AG09309 (cell line): ENCODE data around the gene KIAA0319L.

Source experiments
- DNase-seq: peaks from one replicate; pipeline ENCODE4 v3.0.0-alpha.2; 2010; ENCODE audit warnings: low read depth
- H3K4me3 ChIP-seq: 2 replicates; pipeline ENCODE4 v1.5.1; 2011; ENCODE audit warnings: mild to moderate bottlenecking, low read depth, low read length, moderate library complexity; ENCODE audit not compliant: control insufficient read depth
- CTCF ChIP-seq: IDR thresholded peaks from 2 replicates; pipeline ENCODE4 v1.5.1; 2011; ENCODE audit warnings: mild to moderate bottlenecking, low read depth, low read length, inconsistent platforms; ENCODE audit not compliant: insufficient read depth, control insufficient read depth; ENCODE audit errors: missing control alignments

The KIAA0319L gene

GRCh38 chr1:35599411-35599810 is 42.2 kb upstream of the KIAA0319L start:
- DNase-seq, result no peak
- no peak overlapping the region for H3K4me3 ChIP-seq
- no peak for TF ChIP-seq CTCF

GRCh38 chr1:35598895-35599294 is 41.7 kb upstream of the KIAA0319L start:
- H3K4me3 ChIP-seq, result no peak overlapping the region
- DNase-seq, result no peak
- TF ChIP-seq CTCF, result no peak

GRCh38 chr1:35597870-35598269 is 40.7 kb upstream of the KIAA0319L start:
- no peak overlapping the region for H3K4me3 ChIP-seq
- no peak for DNase-seq
- TF ChIP-seq CTCF, result no peak

GRCh38 chr1:35595684-35596083 is 38.5 kb upstream of the KIAA0319L start:
- DNase-seq, result no peak
- TF ChIP-seq CTCF, result no peak
- no peak overlapping the region for H3K4me3 ChIP-seq

- H3K4me3 ChIP-seq, result no peak overlapping the region
- TF ChIP-seq CTCF, result no peak
Observed at GRCh38 chr1:35594005-35594760, 37.0 kb upstream of the KIAA0319L start.

GRCh38 chr1:35592991-35593769 is 36.0 kb upstream of the KIAA0319L start:
- no peak overlapping the region for H3K4me3 ChIP-seq
- DNase-seq, result no peak
- no peak for TF ChIP-seq CTCF

More at GRCh38 chr1:35594005-35594760, 37.0 kb upstream of the KIAA0319L start:
- no peak for DNase-seq
